Daoy (cell line): ENCODE results near the gene MARS1. TPM values are rescaled to one million over a fixed set of nuclear protein-coding genes. Genes with fewer than 3 reads are reported as not detected.
"Not testable (repeated sequence)": the region's sequence is repeated elsewhere in the genome, so short reads cannot be mapped to it uniquely, and the experiment has no call there.

Experiments used
- DNase-seq: peaks from one replicate; pipeline ENCODE4 v3.0.0-alpha.2; 2015; ENCODE audit warnings: low read depth
- total RNA-seq: library from RNA; depleted of rRNA; stranded (reverse); fragments of >200 nt; shearing (Covaris generic); gene quantifications from 2 replicates; pipeline ENCODE4 v1.2.3, GENCODE V29; 2014; rRNA removed

MARS1 gene
- 120 and 177 TPM in 2 replicates for total RNA-seq

GRCh38 chr12:57487597-57488401 lies at the start of gene MARS1:
MARS1 (plus strand) TSS chr12:57488068; CDS start chr12:57488091, 23 bp downstream.
- peak; percentile 97 for DNase-seq

- DNase-seq = no peak
Measured at GRCh38 chr12:57438400-57438799, 49.5 kb upstream of the MARS1 start.

- no peak for DNase-seq
Measured at GRCh38 chr12:57439762-57440266, 48.1 kb upstream of the MARS1 start.

GRCh38 chr12:57441393-57441792 lies 46.5 kb upstream of the MARS1 start:
- DNase-seq = not testable (repeated sequence)

- DNase-seq = no peak
Measured at GRCh38 chr12:57441846-57442427, 45.9 kb upstream of the MARS1 start.

- DNase-seq = not testable (repeated sequence)
Measured at GRCh38 chr12:57444337-57444736, 43.5 kb upstream of the MARS1 start.

GRCh38 chr12:57444744-57445143 lies 43.1 kb upstream of the MARS1 start:
- DNase-seq = no peak

- DNase-seq = no peak
Measured at GRCh38 chr12:57446292-57446960, 41.4 kb upstream of the MARS1 start.

GRCh38 chr12:57448669-57449068 lies 39.2 kb upstream of the MARS1 start:
- DNase-seq = no peak

- no peak for DNase-seq
Measured at GRCh38 chr12:57449375-57449774, 38.5 kb upstream of the MARS1 start.

- DNase-seq = no peak
Measured at GRCh38 chr12:57450057-57450456, 37.8 kb upstream of the MARS1 start.

- DNase-seq = no peak
Measured at GRCh38 chr12:57451233-57451778, 36.6 kb upstream of the MARS1 start.

GRCh38 chr12:57452181-57452936 lies 35.5 kb upstream of the MARS1 start:
- DNase-seq = peak; percentile 50

GRCh38 chr12:57452937-57453509 lies 34.8 kb upstream of the MARS1 start:
- DNase-seq = peak; percentile 80

GRCh38 chr12:57454213-57454565 lies 33.7 kb upstream of the MARS1 start:
- no peak for DNase-seq

- DNase-seq = peak; percentile 58
Measured at GRCh38 chr12:57454566-57455373, 33.1 kb upstream of the MARS1 start, which contains the start of gene INHBE. INHBE (plus strand) TSS chr12:57455307; CDS start chr12:57455537, 230 bp downstream.

- no peak for DNase-seq
Measured at GRCh38 chr12:57455374-57456144, 32.3 kb upstream of the MARS1 start.

GRCh38 chr12:57456145-57456700 lies 31.6 kb upstream of the MARS1 start:
- peak; percentile 61 for DNase-seq
